CD4-positive, alpha-beta T cell treated with Interleukin-6 at 100 ng/mL for 8 hours (primary cell): ENCODE data around the gene CENPC.
"Not testable (repeated sequence)": the region's sequence is repeated elsewhere in the genome, so short reads cannot be mapped to it uniquely, and the experiment has no call there.

Source experiments
- DNase-seq: peaks from one replicate; pipeline ENCODE4 v3.0.0-alpha.2; 2020; ENCODE audit warnings: mixed read lengths, low spot score

The CENPC gene

DNA sequence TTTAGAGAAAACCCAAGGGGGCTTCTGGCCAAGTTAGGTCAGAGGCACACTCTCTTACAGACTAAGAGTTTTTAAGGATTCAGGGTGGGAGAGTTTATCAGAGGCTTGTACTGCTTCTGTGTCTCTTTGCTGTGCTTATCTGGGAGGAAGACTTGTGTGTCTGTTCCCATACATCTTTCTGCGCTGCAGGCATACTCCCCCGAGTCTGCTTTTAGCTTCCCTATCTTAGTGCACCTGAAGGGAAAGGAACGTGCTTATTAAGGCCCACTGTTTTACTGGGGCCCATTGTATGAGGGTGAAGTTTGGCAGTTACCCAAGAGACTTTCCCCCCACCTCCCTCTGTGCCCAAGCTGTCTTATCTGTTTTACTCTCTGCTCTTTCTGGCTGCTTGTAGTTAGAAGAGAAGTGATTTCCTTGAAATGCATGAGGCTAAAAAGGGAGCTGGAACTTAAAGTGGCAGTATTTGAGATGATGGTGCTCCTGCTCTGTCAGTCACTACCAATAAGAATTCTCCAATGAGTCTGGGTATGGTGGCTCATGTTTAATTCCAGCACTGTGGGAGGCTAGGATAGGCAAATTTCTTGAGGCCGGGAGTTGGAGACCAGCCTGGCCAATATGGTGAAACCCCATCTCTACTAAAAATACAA lies 7.0 kb upstream of the CENPC start:
- not testable (repeated sequence) for DNase-seq

DNA sequence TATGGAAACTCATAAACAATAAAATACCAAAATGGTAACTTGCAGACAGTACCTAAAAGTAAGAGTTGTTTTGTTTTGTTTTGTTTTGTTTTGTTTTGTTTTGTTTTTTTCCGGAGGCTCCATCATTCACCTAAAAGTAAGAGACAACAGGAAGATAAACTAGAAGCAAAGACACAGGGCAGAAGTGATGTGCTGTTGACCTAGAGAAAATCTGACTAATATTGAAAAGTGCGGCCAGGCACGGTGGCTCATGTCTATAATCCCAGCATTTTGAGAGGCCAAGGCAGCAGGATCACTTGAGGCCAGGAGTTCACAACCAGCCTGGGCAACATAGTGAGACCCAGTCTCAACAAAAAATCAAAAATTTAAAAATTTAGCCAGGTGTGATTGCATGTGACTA lies 5.6 kb upstream of the CENPC start:
- DNase-seq, result no peak

DNA sequence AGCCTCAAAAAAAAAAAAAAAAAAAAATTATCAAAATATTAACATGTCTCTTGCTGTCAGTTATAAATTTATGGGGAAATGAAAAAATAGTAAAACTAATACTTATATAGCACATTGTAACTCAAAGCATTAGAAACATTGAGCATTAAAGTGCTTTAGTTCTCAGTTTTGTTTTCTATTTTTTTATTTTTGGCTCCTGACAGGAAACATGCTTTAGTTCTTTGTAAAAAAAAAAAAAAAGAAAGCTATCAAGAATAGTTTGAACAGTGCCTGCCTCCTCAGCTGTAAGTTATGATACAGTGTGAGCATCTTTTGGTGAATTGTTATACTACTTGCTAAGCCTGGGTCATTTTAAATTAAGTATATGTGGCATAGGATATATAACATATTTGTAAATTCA lies 5.1 kb upstream of the CENPC start:
- no peak for DNase-seq

- DNase-seq, result peak; percentile 32
Measured at GRCh38 chr4:67549123-67549522, 3.8 kb upstream of the CENPC start.

DNA sequence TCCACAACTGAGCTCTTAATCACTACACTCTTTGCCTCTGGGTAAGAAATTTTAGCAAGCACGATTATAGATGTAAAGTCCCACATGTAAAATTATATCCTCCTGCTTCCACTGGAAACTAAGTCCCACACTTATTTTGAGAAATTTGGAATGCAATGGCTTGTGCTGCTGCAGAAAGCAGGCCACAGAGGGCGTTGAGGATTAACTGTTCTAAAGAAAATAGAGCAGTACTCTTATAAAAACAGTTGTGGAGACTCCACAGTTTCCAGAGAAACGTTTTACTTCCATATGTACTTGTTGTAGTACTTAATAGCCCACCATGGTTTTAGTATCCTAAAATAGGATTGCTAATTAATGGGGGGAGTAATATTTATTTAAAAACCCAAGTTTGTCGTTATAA lies 1.7 kb upstream of the CENPC start:
- no peak for DNase-seq

GRCh38 chr4:67546004-67546356 lies 677 bp upstream of the CENPC start:
- no peak for DNase-seq

DNA sequence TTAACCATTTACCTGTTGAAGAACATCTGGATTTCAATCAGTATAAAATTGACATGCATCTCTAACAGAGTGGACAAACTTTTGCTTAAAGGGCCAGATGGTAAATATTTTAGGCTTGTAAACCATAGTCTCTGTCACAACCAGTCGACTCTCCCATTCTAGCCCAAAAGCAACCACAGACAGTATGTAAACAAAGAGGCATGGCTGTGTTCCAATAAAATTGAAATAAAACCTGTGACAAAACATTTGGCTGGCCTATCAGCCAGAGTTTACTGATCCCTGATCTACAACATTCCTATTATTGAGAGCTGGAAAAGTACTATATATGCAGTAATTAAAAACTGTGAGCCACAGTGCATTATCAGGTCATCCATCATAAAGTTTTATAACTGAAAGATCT lies 3.2 kb downstream of the CENPC start:
- DNase-seq, result no peak

DNA sequence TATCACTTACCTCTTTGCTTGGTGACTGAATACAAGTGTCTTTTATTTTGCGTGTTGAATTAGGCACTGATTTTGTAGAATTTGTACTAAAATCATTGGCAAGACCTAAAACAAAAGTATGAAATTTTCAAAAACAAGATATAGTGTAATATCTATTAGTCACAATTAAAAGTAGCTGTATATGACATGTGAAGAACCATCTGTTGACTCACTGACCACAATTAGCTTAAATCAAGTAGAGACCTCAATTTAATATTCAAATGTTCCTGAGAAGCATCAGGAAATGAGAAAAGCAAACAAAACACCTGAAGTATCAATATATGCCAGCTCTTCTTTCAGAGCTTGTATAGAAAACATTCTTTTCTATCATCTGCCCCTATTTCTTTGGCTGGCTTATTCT lies 5.5 kb downstream of the CENPC start:
- no peak for DNase-seq

GRCh38 chr4:67535280-67535840 lies 9.9 kb downstream of the CENPC start:
- DNase-seq, result no peak

- no peak for DNase-seq
Measured at GRCh38 chr4:67533112-67533511, 12.2 kb downstream of the CENPC start.

- not testable (repeated sequence) for DNase-seq
Measured at GRCh38 chr4:67532397-67532796, 12.9 kb downstream of the CENPC start.

GRCh38 chr4:67531379-67531962 lies 13.8 kb downstream of the CENPC start:
- DNase-seq, result no peak

- DNase-seq, result not testable (repeated sequence)
Measured at GRCh38 chr4:67524140-67524539, 21.2 kb downstream of the CENPC start.

- no peak for DNase-seq
Measured at GRCh38 chr4:67522851-67523671, 22.2 kb downstream of the CENPC start.

DNA sequence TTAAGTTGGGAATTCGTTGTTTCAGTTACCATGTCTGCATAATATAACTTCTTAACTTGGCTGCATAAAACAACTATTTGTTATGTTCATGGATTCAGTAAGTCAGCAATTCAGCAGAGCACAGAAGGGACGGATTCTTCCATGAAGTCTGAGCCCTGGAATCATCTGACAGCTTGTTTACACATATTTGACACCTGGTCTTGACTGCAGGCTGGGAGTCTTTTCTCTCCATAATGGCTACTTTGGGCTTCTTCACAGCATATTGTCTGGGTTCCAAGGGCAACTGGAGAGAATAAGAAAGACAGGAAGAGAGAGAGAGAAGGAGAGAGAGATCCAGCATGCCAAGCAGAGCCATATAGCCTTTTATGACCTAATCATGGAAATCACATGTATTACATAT lies 23.1 kb downstream of the CENPC start:
- DNase-seq, result no peak

GRCh38 chr4:67521506-67521905 lies 23.8 kb downstream of the CENPC start:
- no peak for DNase-seq

DNA sequence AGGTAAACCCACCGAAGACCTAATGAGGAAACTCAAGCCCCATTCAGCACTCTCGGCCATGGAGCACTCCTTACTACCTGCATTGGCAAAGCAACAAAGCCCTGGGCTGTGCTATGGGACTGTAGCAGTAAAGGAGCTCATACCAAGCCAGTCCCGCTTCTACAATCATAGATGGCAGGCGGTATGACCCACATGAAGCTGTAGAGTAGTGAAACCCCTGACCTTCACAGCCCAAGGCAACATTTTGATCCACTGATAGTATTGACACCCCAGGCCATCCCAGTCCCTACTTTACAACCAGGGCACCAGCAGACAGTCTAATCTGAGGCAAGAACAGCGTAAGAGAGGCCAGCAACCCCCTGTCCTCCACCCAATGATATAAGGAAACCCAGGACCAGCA lies 25.2 kb downstream of the CENPC start:
- DNase-seq, result no peak

DNA sequence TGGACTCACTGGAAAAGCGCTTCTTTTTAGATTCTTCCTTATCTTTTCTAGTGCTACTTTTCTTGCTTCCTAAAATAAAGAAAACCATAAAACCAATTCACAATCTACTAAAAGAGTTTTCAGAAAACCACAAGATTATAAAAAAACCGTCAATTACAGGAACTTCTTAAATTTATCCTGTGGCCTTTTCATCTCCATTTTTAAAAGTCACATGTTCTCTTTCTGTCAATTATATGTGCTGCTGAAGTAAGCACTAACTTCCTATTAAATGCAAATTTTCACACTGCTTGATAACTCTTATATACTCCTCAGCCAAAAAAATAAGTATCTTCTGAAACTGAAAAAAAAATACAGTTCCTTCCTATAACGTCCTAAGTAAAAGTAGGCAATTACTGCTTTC lies 32.8 kb downstream of the CENPC start:
- DNase-seq, result no peak

GRCh38 chr4:67500373-67500772 lies 44.9 kb downstream of the CENPC start:
- DNase-seq, result no peak

DNA sequence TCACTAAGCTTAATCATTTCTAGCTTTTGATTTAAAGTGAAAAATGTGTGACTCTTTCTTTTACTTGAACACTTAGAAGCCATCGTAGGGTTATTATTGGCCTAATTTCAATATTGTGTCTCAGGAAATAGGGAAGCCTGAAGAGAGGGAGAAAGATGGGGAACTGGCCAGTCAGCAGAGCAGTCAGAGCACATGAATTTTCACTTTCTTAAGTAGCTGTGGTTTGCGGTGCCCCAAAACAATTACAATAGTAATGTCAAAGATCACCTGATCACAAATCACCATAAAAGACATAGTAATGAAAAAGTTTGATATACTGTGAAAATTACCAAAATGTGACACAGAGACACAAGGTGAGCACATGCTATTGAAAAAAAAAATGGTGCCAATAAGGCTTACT lies 45.5 kb downstream of the CENPC start:
- no peak for DNase-seq

- DNase-seq, result no peak
Measured at GRCh38 chr4:67483868-67484602, 61.3 kb downstream of the CENPC start.

DNA sequence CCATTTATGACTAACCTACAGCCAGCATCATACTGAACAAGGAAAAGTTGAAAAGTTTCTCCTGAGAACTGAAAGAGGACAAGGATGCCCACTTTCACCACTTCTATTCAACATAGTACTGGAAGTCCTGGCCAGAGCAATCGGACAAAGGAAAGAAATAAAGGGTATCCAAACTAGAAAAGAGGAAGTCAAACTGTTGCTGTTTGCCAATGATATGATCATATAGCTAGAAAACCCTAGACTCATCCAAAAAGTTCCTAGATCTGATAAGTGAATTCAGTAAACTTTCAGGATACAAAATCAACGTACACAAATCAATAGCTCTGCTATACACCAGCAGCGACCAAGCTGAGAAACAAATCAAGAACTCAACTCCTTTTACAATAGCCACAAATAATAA lies 64.5 kb downstream of the CENPC start:
- no peak for DNase-seq
